ENCODE measurements around the gene MYLK4. TPM values are rescaled to one million over a fixed set of nuclear protein-coding genes. Genes with fewer than 3 reads are reported as not detected.

The MYLK4 gene
- total RNA-seq, result 1 to 10 TPM in 1 of 5 donors, under 1 TPM in 1, not detected in 3; 0.87 to 1.3 TPM
- under 1 TPM; 0.12 to 0.43 (median 0.15) TPM for polyA plus RNA-seq
- long read RNA-seq, donor 1, result 0 reads
- long read RNA-seq, donor 2, result 0 reads
- long read RNA-seq, donor 3, result 0 reads
- long read RNA-seq, donor 4, result 0 reads
- long read RNA-seq, donor 5, result 0 reads
- long read RNA-seq, donor 6, result 0 reads
- long read RNA-seq, donor 7, result 0 reads
- long read RNA-seq, donor 8, result 0 reads
- long read RNA-seq, donor 9, result 0 reads
- long read RNA-seq, donor 10, result 0 reads

GRCh38 chr6:2750832-2751231, at the start of gene MYLK4:
MYLK4 (minus strand) TSS chr6:2750922; CDS start chr6:2749294, 1,628 bp downstream.
- Histone ChIP-seq H3K9me3 (no peaks in the 10 kb centered on the region), H3K27ac (no peak within 1 kb of the TSS), H3K4me1 (peaks cover 0 to 21% (median 3%) of the 10 kb centered on the region in 4 donors), H3K36me3 (no peaks in the 10 kb centered on the region), H3K27me3 (no peaks in the 10 kb centered on the region), H3K4me3 (no peak within 1 kb of the TSS)
- WGBS, 5 donors, result 73 to 78% (median 77%) methylated on average over 7 of the region's 7 CpGs
- no peak for DNase-seq
- TF ChIP-seq POLR2AphosphoS5 (IDR thresholded peaks at IDR 0.05) (no peak), EP300 (IDR thresholded peaks at IDR 0.05) (no peak), POLR2A (IDR thresholded peaks at IDR 0.05) (no peak), CTCF (IDR thresholded peaks at IDR 0.05) (no peak)
- intact Hi-C loops (cut with DNase I; ENCODE audit: low total_unique reads), result loop anchor here (10.0 kb wide), 1 partner anchor 1156 kb away; no protein-coding TSS in a partner anchor

- intact Hi-C loops (cut with DNase I; ENCODE audit: low total_unique reads), result loop anchor here (10.0 kb wide), 1 partner anchor 45 kb away; the partner anchor contains the start of gene SERPINB1
- no peaks in the 10 kb centered on the region for H3K36me3 ChIP-seq
- H3K27ac ChIP-seq, result peak overlapping the region; percentile 28 to 45 (median 38)
- no peak overlapping the region for H3K4me3 ChIP-seq
- DNase-seq, result no peak
- peak in 2 of 3 donors; percentile 20 to 25 for TF ChIP-seq POLR2AphosphoS5 (IDR thresholded peaks at IDR 0.05)
- TF ChIP-seq CTCF (IDR thresholded peaks at IDR 0.05), result no peak
- H3K27me3 ChIP-seq, result no peaks in the 10 kb centered on the region
- H3K4me1 ChIP-seq, result peaks cover 0 to 33% (median 18%) of the 10 kb centered on the region in 4 donors
- no peaks in the 10 kb centered on the region for H3K9me3 ChIP-seq
- WGBS, 5 donors, result 28 to 55% (median 52%) methylated on average over 11 of the region's 11 CpGs
Measured at GRCh38 chr6:2799936-2800527, 49.3 kb upstream of the MYLK4 start.

GRCh38 chr6:2798586-2799134, 47.9 kb upstream of the MYLK4 start:
- no peak for DNase-seq
- Histone ChIP-seq H3K27ac (no peak overlapping the region), H3K4me1 (peaks cover 1 to 46% (median 20%) of the 10 kb centered on the region in 4 donors), H3K36me3 (no peaks in the 10 kb centered on the region), H3K9me3 (no peaks in the 10 kb centered on the region), H3K4me3 (no peak overlapping the region), H3K27me3 (no peaks in the 10 kb centered on the region)
- no peak for TF ChIP-seq POLR2AphosphoS5 (IDR thresholded peaks at IDR 0.05)
- TF ChIP-seq CTCF (IDR thresholded peaks at IDR 0.05), result no peak
- TF ChIP-seq POLR2A (IDR thresholded peaks at IDR 0.05), result no peak
- no peak for TF ChIP-seq EP300 (IDR thresholded peaks at IDR 0.05)
- intact Hi-C loops (cut with DNase I; ENCODE audit: low total_unique reads), result loop anchor here (10.0 kb wide), 1 partner anchor 46 kb away; the partner anchor contains the start of gene SERPINB1
- WGBS, 5 donors, result 83 to 90% (median 85%) methylated on average over 11 of the region's 11 CpGs

GRCh38 chr6:2797564-2798031, 46.9 kb upstream of the MYLK4 start:
- intact Hi-C loops (cut with DNase I; ENCODE audit: low total_unique reads), result loop anchor here (10.0 kb wide), 1 partner anchor 47 kb away; the partner anchor contains the start of gene SERPINB1
- Histone ChIP-seq H3K9me3 (no peaks in the 10 kb centered on the region), H3K4me1 (peaks cover 6 to 56% (median 23%) of the 10 kb centered on the region in 4 donors), H3K36me3 (no peaks in the 10 kb centered on the region), H3K27ac (peak overlapping the region; percentile 0 to 69 (median 41)), H3K4me3 (no peak overlapping the region), H3K27me3 (no peaks in the 10 kb centered on the region)
- TF ChIP-seq POLR2AphosphoS5 (IDR thresholded peaks at IDR 0.05) (peak in 1 of 3 donors; percentile 24), EP300 (IDR thresholded peaks at IDR 0.05) (no peak), POLR2A (IDR thresholded peaks at IDR 0.05) (no peak), CTCF (IDR thresholded peaks at IDR 0.05) (no peak)
- peak in 1 of 2 donors; percentile 57 for DNase-seq
- WGBS, 5 donors, result 19 to 43% (median 28%) methylated on average over 3 of the region's 3 CpGs
